MM.1S (cell line): ENCODE results near the gene GUF1.

Experiments
- CTCF ChIP-seq: fragments of 300-600 bp; sonication (generic); IDR thresholded peaks from 2 replicates; pipeline ENCODE4 v1.5.1; 2016; ENCODE audit warnings: antibody characterized with exemption, low read length, mixed read lengths
- EZH2 ChIP-seq: fragments of 300-600 bp; sonication (generic); optimal IDR thresholded peaks from 2 replicates; pipeline ENCODE3; 2017; ENCODE audit warnings: low read depth, mild to moderate bottlenecking, antibody characterized with exemption, low read length, mixed read lengths
- EZH2phosphoT487 ChIP-seq: fragments of 300-600 bp; sonication (generic); IDR thresholded peaks from 2 replicates; pipeline ENCODE4 v1.6.1; 2018; ENCODE audit warnings: antibody characterized with exemption, low read length

- TF ChIP-seq CTCF (no peak), EZH2phosphoT487 (no peak), EZH2 (no peak)
Observed at GRCh38 chr4:44675366-44675765, 2.9 kb upstream of the GUF1 start.
